GM12878 (cell line): ENCODE data around the gene DUSP14. TPM values are rescaled to one million over a fixed set of nuclear protein-coding genes. Genes with fewer than 3 reads are reported as not detected.

Experiments
- ATAC-seq: fragments of 200-7000 bp; cut with Tn5 transposase; 3 replicates; pipeline ENCODE4 v1.9.1; 2020; ENCODE audit warnings: mild to moderate bottlenecking, moderate library complexity
- BruUV-seq: library from RNA; stranded (reverse); fragments of 400-500 nt; replicated peaks from 2 replicates; lab custom pipeline; 2021; lab: Mats Ljungman, UMichigan
- CTCF ChIA-PET: fragments of 300-600 bp; sonication (Branson Sonifier 250); formaldehyde crosslinking; extraction: SDS; loops from one replicate; lab custom pipeline; 2021; ENCODE audit warnings: inconsistent platforms; lab: Yijun Ruan, JAX
- POLR2A ChIA-PET: fragments of 350-600 bp; formaldehyde crosslinking; extraction: SDS; loops from one replicate; lab custom pipeline; 2021; ENCODE audit warnings: inconsistent platforms; lab: Charles Lee
- RAD21 ChIA-PET: fragments of 300-600 bp; sonication (Branson Sonifier 250); formaldehyde crosslinking; loops from one replicate; lab custom pipeline; 2023; ENCODE audit warnings: antibody characterized with exemption; ENCODE audit not compliant: unreplicated experiment; lab: Charles Lee
- SMC1A ChIA-PET: fragments of 300-600 bp; sonication (Branson Sonifier 250); formaldehyde crosslinking; loops from one replicate; lab custom pipeline; 2023; ENCODE audit not compliant: unreplicated experiment, uncharacterized antibody; lab: Charles Lee
- DNase-seq: peaks from one replicate; pipeline ENCODE4 v3.0.0-alpha.2; 2011; ENCODE audit warnings: low read depth, low spot score
- FAIRE-seq: peaks from 3 replicates; lab custom pipeline; 2011; peaks lifted over from hg19 to GRCh38; lab: Jason Lieb, UNC
- H2AFZ ChIP-seq: 2 replicates; pipeline ENCODE4 v1.6.0; 2011; ENCODE audit warnings: low read depth, low read length, control low read depth; ENCODE audit not compliant: control insufficient read depth
- H3K27ac ChIP-seq: 2 replicates; pipeline ENCODE4 v1.5.1; 2011; ENCODE audit warnings: control low read depth; ENCODE audit not compliant: control insufficient read depth, insufficient read depth
- H3K27me3 ChIP-seq, 2 experiments: replicated peaks in 1 of 2; 2 replicates each; pipeline versions ENCODE4 v1.6.0 to v1.6.1; 2011; ENCODE audit warnings: low read length in 1 of 2; ENCODE audit not compliant: control insufficient read depth in 2 of 2, insufficient read depth in 2 of 2
- H3K36me3 ChIP-seq, 2 experiments: 2 replicates each; pipeline ENCODE4 v1.5.1; 2011; ENCODE audit warnings: low read length in 1 of 2; ENCODE audit not compliant: control insufficient read depth in 2 of 2, insufficient read depth in 2 of 2
- H3K4me1 ChIP-seq: 2 replicates; pipeline ENCODE4 v1.6.1; 2011; ENCODE audit warnings: mild to moderate bottlenecking, low read length, moderate library complexity, mixed read lengths; ENCODE audit not compliant: control insufficient read depth, insufficient read depth
- H3K4me2 ChIP-seq: 2 replicates; pipeline ENCODE4 v1.6.0; 2011; ENCODE audit warnings: control low read depth; ENCODE audit not compliant: control insufficient read depth, insufficient read depth
- H3K4me3 ChIP-seq: fragments of 200-600 bp; sonication (generic); 2 replicates; pipeline ENCODE4 v1.5.1; 2016
- H3K79me2 ChIP-seq: 2 replicates; pipeline ENCODE4 v1.6.0; 2011; ENCODE audit warnings: low read length; ENCODE audit not compliant: control insufficient read depth, insufficient read depth
- H3K9ac ChIP-seq: 2 replicates; pipeline ENCODE4 v1.8.0; 2011; ENCODE audit warnings: low read length, control low read depth, mixed read lengths; ENCODE audit not compliant: control insufficient read depth, insufficient read depth
- H3K9me3 ChIP-seq: replicated peaks from 3 replicates; pipeline ENCODE4 v1.5.1; 2011; ENCODE audit warnings: mild to moderate bottlenecking, low read length; ENCODE audit not compliant: control insufficient read depth, insufficient read depth
- H4K20me1 ChIP-seq: 2 replicates; pipeline ENCODE4 v1.6.0; 2011; ENCODE audit not compliant: control insufficient read depth, insufficient read depth
- ESRRA ChIP-seq: IDR thresholded peaks from 2 replicates; pipeline ENCODE4 v1.6.1; 2012; ENCODE audit warnings: mild to moderate bottlenecking, low read length, improper control_type of control experiment
- NR2F1 ChIP-seq: fragments of 450-650 bp; conservative IDR thresholded peaks from 2 replicates; pipeline ENCODE4 v1.6.1; 2017; ENCODE audit warnings: mild to moderate bottlenecking
- SREBF2 ChIP-seq: IDR thresholded peaks from 2 replicates; pipeline ENCODE4 v1.6.1; 2012; ENCODE audit warnings: mild to moderate bottlenecking, low read length
- SUZ12 ChIP-seq: fragments of 200-600 bp; sonication (generic); IDR thresholded peaks from one replicate; pipeline ENCODE4 v1.6.1; 2018; ENCODE audit warnings: antibody characterized with exemption, mild to moderate bottlenecking; ENCODE audit not compliant: unreplicated experiment
- ZBED1 ChIP-seq: IDR thresholded peaks from 2 replicates; pipeline ENCODE4 v1.6.1; 2016; ENCODE audit warnings: borderline replicate concordance
- ZNF384 ChIP-seq: IDR thresholded peaks from 2 replicates; pipeline ENCODE4 v1.6.1; 2012; ENCODE audit warnings: low read depth, mild to moderate bottlenecking, low read length, improper control_type of control experiment, borderline replicate concordance
- ZSCAN29 ChIP-seq: fragments of 450-650 bp; IDR thresholded peaks from 2 replicates; pipeline ENCODE4 v1.6.1; 2017; ENCODE audit warnings: mild to moderate bottlenecking, moderate library complexity
- WGBS: methylation state at CpG from one replicate; pipeline ENCODE4 v1.1.6; 2016; ENCODE audit warnings: low lambda C conversion rate; ENCODE audit not compliant: insufficient replicate concordance, insufficient coverage; ENCODE audit errors: missing lambda C conversion rate; 5-methylcytosine and 5-hydroxymethylcytosine counted together
- in situ Hi-C: fragments of 300-500 bp; cut with MboI; formaldehyde crosslinking; loops from 9 replicates; pipeline ENCODE4 v1.14.3; 2018; ENCODE audit warnings: mixed read lengths
- intact Hi-C: fragments of 100-400 bp; cut with micrococcal nuclease; formaldehyde crosslinking; loops from one replicate; pipeline ENCODE4 v1.14.2; 2022; ENCODE audit not compliant: unreplicated experiment
- polyA plus RNA-seq, 11 experiments: library from polyadenylated mRNA; depleted of rRNA in 4 of 11; unstranded in 6 of 11; stranded (reverse) in 5 of 11; fragments of >200 nt; fragmentation: Nextera tagmentation in 4 of 11; fragmentation: Illumina TruSeq in 1 of 11; extraction: Ambion mirVana in 4 of 11; extraction: Trizol in 1 of 11; gene quantifications; 1 replicate in 1 of 11; 2 replicates in 10 of 11; pipeline versions ENCODE4 v1.2.1 to v1.2.3, GENCODE V29; 2011 to 2016; ENCODE audit warnings: inconsistent platforms in 2 of 11, missing spikeins in 2 of 11, low read depth in 1 of 11
- total RNA-seq, 4 experiments: library from RNA; depleted of rRNA in 3 of 4; stranded (reverse); fragments of >200 nt in 3 of 4; fragmentation: Illumina TruSeq in 1 of 4; extraction: Trizol in 1 of 4; gene quantifications; 2 replicates each; pipeline versions ENCODE4 v1.2.1 to v1.2.3, GENCODE V29; 2013 to 2021
- TF ChIP-seq, protein P1 (sequence below): fragments of 450-650 bp; IDR thresholded peaks from 2 replicates; pipeline ENCODE4 v1.6.1; 2017; ENCODE audit warnings: borderline replicate concordance
- TF ChIP-seq, protein P2 (sequence below): IDR thresholded peaks from 2 replicates; pipeline ENCODE4 v1.6.1; 2012; ENCODE audit warnings: improper control_type of control experiment, low read depth, low read length; ENCODE audit not compliant: insufficient replicate concordance

DUSP14 gene
- total and polyA plus RNA-seq, 10 of the 15 experiments (the other 5 are each of a cell fraction or from before 2014, with no cell fraction given) = 14.5 to 36.5 (median 24.4) TPM

DNA sequence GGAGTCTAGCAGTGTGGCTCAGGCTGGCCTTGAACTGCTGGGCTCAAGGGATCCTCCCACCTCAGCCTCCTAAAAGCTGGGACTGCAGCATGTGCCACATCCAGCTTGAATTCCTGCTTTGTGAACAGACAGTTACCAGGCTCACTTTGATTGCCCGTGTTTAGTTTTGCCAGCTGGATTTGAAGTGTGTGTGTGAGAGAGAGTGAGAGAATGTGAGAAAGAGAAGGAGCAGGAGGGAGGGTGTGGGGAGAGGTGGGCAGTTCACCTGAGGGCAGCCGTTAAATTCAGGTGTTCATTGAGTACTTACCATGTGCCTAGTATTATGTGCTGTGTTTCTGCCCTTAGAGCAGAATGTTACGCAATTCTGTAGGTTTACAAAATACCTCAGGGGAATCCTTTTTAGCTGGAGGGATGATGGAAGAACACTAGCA lies 4.7 kb downstream of the DUSP14 start:
- POLR2A ChIA-PET = interaction anchor here (0.5 to 0.7 kb wide), 3 partner anchors 12 to 121 kb away, joined by 3 read pairs; no protein-coding TSS in a partner anchor
- Histone ChIP-seq H3K4me2 (no peak overlapping the region), H4K20me1 (no peaks in the 10 kb centered on the region), H3K27ac (no peak overlapping the region), H3K36me3 (no peaks in the 10 kb centered on the region), H2AFZ (no peak overlapping the region), H3K9ac (no peak overlapping the region), H3K27me3 (no peaks in the 10 kb centered on the region), H3K4me3 (no peak overlapping the region), H3K4me1 (peaks cover 3% of the 10 kb centered on the region; the same call in 1 of the 2 replicates), H3K79me2 (peaks cover 13% of the 10 kb centered on the region), H3K9me3 (no peaks in the 10 kb centered on the region)
- TF ChIP-seq SUZ12 (no peak), ZSCAN29 (no peak), SREBF2 (no peak), ESRRA (no peak), ZBED1 (no peak)
- TF ChIP-seq, protein P1, sequence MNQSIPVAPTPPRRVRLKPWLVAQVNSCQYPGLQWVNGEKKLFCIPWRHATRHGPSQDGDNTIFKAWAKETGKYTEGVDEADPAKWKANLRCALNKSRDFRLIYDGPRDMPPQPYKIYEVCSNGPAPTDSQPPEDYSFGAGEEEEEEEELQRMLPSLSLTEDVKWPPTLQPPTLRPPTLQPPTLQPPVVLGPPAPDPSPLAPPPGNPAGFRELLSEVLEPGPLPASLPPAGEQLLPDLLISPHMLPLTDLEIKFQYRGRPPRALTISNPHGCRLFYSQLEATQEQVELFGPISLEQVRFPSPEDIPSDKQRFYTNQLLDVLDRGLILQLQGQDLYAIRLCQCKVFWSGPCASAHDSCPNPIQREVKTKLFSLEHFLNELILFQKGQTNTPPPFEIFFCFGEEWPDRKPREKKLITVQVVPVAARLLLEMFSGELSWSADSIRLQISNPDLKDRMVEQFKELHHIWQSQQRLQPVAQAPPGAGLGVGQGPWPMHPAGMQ = no peak
- SMC1A ChIA-PET = interaction anchor here (0.6 to 1.1 kb wide), 5 partner anchors 8 to 916 kb away, joined by 3 to 4 read pairs (median 3); no protein-coding TSS in a partner anchor
- CTCF ChIA-PET = no interaction called here
- FAIRE-seq (no peak), ATAC-seq (no peak), DNase-seq (no peak)
- WGBS = 84% methylated on average over 3 of the region's 3 CpGs
- in situ Hi-C loops (no loop called here), intact Hi-C loops (loop anchor here (5.0 kb wide), 1 partner anchor 87 kb away; the partner anchor contains the start of genes ACACA and TADA2A)
- RAD21 ChIA-PET = no interaction called here
- BruUV-seq = no TSS peak

DNA sequence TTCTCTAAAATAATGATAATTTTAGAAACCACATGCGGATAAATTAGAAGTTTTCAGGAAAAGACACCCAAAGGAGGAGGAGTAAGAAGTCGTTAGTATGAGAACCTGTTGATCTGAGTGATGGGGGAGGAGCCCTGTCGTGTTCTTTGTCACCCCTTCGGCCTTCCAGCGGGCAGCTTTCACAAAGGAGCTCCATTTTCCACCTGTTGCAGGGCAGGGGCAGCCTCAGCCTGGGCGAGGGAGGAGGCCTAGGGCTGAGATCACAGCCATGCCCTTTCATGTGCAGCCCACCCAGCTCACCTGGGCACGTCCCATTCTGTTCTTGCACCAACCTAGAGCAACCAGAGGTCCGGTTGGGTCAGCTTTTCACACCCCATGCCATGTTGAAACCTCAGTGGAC lies 5.3 kb downstream of the DUSP14 start:
- FAIRE-seq = no peak
- Histone ChIP-seq H3K4me1 (peaks cover 3% of the 10 kb centered on the region; the same call in 1 of the 2 replicates), H3K4me2 (no peak overlapping the region), H3K79me2 (peaks cover 13% of the 10 kb centered on the region), H4K20me1 (no peaks in the 10 kb centered on the region), H3K4me3 (no peak overlapping the region), H3K36me3 (no peaks in the 10 kb centered on the region), H3K27ac (no peak overlapping the region), H2AFZ (no peak overlapping the region), H3K9me3 (no peaks in the 10 kb centered on the region), H3K9ac (no peak overlapping the region), H3K27me3 (no peaks in the 10 kb centered on the region)
- ChIA-PET SMC1A (interaction anchor here (0.7 to 1.1 kb wide), 3 partner anchors 9 to 155 kb away, joined by 3 to 4 read pairs (median 3); no protein-coding TSS in a partner anchor), RAD21 (no interaction called here), CTCF (no interaction called here), POLR2A (interaction anchor here (0.5 kb wide), 1 partner anchor 60 kb away, joined by 3 read pairs; no protein-coding TSS in a partner anchor)
- no peak for DNase-seq
- 68% methylated on average over 7 of the region's 8 CpGs for WGBS
- in situ Hi-C loops (no loop called here), intact Hi-C loops (loop anchor here (5.0 kb wide), 1 partner anchor 88 kb away; the partner anchor contains the start of genes ACACA and TADA2A)
- no TSS peak for BruUV-seq
- no peak for ATAC-seq
- TF ChIP-seq, protein P2, sequence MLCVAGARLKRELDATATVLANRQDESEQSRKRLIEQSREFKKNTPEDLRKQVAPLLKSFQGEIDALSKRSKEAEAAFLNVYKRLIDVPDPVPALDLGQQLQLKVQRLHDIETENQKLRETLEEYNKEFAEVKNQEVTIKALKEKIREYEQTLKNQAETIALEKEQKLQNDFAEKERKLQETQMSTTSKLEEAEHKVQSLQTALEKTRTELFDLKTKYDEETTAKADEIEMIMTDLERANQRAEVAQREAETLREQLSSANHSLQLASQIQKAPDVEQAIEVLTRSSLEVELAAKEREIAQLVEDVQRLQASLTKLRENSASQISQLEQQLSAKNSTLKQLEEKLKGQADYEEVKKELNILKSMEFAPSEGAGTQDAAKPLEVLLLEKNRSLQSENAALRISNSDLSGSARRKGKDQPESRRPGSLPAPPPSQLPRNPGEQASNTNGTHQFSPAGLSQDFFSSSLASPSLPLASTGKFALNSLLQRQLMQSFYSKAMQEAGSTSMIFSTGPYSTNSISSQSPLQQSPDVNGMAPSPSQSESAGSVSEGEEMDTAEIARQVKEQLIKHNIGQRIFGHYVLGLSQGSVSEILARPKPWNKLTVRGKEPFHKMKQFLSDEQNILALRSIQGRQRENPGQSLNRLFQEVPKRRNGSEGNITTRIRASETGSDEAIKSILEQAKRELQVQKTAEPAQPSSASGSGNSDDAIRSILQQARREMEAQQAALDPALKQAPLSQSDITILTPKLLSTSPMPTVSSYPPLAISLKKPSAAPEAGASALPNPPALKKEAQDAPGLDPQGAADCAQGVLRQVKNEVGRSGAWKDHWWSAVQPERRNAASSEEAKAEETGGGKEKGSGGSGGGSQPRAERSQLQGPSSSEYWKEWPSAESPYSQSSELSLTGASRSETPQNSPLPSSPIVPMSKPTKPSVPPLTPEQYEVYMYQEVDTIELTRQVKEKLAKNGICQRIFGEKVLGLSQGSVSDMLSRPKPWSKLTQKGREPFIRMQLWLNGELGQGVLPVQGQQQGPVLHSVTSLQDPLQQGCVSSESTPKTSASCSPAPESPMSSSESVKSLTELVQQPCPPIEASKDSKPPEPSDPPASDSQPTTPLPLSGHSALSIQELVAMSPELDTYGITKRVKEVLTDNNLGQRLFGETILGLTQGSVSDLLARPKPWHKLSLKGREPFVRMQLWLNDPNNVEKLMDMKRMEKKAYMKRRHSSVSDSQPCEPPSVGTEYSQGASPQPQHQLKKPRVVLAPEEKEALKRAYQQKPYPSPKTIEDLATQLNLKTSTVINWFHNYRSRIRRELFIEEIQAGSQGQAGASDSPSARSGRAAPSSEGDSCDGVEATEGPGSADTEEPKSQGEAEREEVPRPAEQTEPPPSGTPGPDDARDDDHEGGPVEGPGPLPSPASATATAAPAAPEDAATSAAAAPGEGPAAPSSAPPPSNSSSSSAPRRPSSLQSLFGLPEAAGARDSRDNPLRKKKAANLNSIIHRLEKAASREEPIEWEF = no peak
- TF ChIP-seq NR2F1 (no peak), ZNF384 (no peak)
